ENCODE data around the gene DCTN3.

DNA sequence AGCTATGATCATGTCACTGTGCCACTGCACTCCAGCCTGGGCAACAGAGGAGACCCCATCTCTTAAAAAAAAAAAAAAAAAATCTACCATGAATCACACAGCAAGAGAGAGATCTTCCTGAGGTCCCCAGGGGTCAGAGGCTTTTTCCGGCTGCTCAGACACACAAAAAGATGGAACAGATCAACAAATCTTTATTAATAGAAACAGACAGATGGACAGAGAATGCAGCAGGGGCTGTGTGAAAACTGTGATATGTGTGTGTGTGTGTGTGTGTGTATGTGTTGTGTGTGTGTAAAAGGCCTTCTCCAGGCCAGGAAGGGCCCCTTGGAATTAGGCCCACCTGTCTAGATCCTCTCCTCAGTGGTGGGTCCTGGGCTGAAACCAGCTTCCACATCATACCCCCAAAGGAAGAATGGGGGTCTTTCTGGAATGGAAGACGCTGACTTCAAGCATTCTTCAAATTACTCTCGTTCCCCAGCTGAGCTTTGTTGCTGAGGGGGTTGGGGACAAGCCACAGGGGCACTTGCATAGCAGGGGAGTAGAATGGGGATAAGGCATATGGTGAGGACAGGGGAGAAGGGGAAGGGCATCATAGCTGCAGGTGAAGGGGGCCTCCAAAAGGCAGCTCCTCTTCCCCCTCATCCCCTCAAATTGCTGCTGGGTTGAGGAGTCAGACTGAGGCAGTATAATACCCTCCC is 14.4 kb upstream of the DCTN3 start:
- TF ChIP-seq, protein P1, sequence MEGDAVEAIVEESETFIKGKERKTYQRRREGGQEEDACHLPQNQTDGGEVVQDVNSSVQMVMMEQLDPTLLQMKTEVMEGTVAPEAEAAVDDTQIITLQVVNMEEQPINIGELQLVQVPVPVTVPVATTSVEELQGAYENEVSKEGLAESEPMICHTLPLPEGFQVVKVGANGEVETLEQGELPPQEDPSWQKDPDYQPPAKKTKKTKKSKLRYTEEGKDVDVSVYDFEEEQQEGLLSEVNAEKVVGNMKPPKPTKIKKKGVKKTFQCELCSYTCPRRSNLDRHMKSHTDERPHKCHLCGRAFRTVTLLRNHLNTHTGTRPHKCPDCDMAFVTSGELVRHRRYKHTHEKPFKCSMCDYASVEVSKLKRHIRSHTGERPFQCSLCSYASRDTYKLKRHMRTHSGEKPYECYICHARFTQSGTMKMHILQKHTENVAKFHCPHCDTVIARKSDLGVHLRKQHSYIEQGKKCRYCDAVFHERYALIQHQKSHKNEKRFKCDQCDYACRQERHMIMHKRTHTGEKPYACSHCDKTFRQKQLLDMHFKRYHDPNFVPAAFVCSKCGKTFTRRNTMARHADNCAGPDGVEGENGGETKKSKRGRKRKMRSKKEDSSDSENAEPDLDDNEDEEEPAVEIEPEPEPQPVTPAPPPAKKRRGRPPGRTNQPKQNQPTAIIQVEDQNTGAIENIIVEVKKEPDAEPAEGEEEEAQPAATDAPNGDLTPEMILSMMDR (IDR thresholded peaks at IDR 0.05; ENCODE audit: insufficient read depth, low read depth, low read length), result no peak
- TF ChIP-seq EZH2 (IDR thresholded peaks at IDR 0.05; ENCODE audit: insufficient read depth, low read length), result no peak

Measured in astrocyte (in vitro differentiated cells and primary cell).